Central memory CD8-positive, alpha-beta T cell (primary cell): Measurements from ENCODE around the gene ADRB1.

Source experiments
- ATAC-seq: fragments of 150-1000 bp; cut with Tn5 transposase; replicated peaks from 2 replicates; pipeline ENCODE4 v1.10.0; 2022; ENCODE audit warnings: mild to moderate bottlenecking, moderate FRiP score, moderate number of reproducible peaks; ENCODE audit not compliant: poor library complexity, severe bottlenecking; ENCODE audit errors: extremely low read depth
- DNase-seq, 2 donors: peaks; one replicate each; pipeline ENCODE4 v3.0.0; 2021; ENCODE audit warnings: low spot score in 2 of 2
- H3K27ac Mint-ChIP-seq: one replicate; pipeline ENCODE4 v1.8.0; 2022; ENCODE audit warnings: low read depth, mild to moderate bottlenecking, moderate library complexity, mixed read lengths
- H3K27me3 Mint-ChIP-seq: one replicate; pipeline ENCODE4 v1.8.0; 2022; ENCODE audit warnings: mixed read lengths
- H3K36me3 Mint-ChIP-seq: one replicate; pipeline ENCODE4 v1.8.0; 2022; ENCODE audit warnings: mild to moderate bottlenecking, moderate library complexity, mixed read lengths; ENCODE audit not compliant: insufficient read depth
- H3K4me1 Mint-ChIP-seq: one replicate; pipeline ENCODE4 v1.8.0; 2022; ENCODE audit warnings: mixed read lengths
- H3K4me3 Mint-ChIP-seq: one replicate; pipeline ENCODE4 v1.8.0; 2022; ENCODE audit warnings: mild to moderate bottlenecking, moderate library complexity, mixed read lengths
- H3K9me3 Mint-ChIP-seq: one replicate; pipeline ENCODE4 v1.8.0; 2022; ENCODE audit warnings: mixed read lengths

ADRB1 gene

GRCh38 chr10:114068054-114068707 is 24.5 kb downstream of the ADRB1 start:
- Mint-ChIP-seq H3K27ac (no peak overlapping the region), H3K9me3 (no peaks in the 10 kb centered on the region), H3K27me3 (peaks cover 8% of the 10 kb centered on the region), H3K4me3 (peak overlapping the region; percentile 23), H3K4me1 (peaks cover 5% of the 10 kb centered on the region), H3K36me3 (no peaks in the 10 kb centered on the region)
- ATAC-seq (no peak), DNase-seq (no peak)

GRCh38 chr10:114070710-114071109 is 27.0 kb downstream of the ADRB1 start:
- DNase-seq: no peak
- H3K4me3 Mint-ChIP-seq: no peak overlapping the region
- no peak for ATAC-seq
- H3K9me3 Mint-ChIP-seq: no peaks in the 10 kb centered on the region
- no peaks in the 10 kb centered on the region for H3K36me3 Mint-ChIP-seq
- no peaks in the 10 kb centered on the region for H3K27me3 Mint-ChIP-seq
- H3K4me1 Mint-ChIP-seq: peaks cover 13% of the 10 kb centered on the region
- no peak overlapping the region for H3K27ac Mint-ChIP-seq

- H3K4me1 Mint-ChIP-seq: peaks cover 13% of the 10 kb centered on the region
- DNase-seq (no peak), ATAC-seq (no peak)
- no peaks in the 10 kb centered on the region for H3K36me3 Mint-ChIP-seq
- H3K4me3 Mint-ChIP-seq: no peak overlapping the region
- no peaks in the 10 kb centered on the region for H3K9me3 Mint-ChIP-seq
- no peak overlapping the region for H3K27ac Mint-ChIP-seq
- no peaks in the 10 kb centered on the region for H3K27me3 Mint-ChIP-seq
Measured at GRCh38 chr10:114071178-114071577, 27.5 kb downstream of the ADRB1 start.

GRCh38 chr10:114073395-114074186 is 29.9 kb downstream of the ADRB1 start:
- DNase-seq (peak; percentile 15 to 22), ATAC-seq (peak; percentile 83)
- Mint-ChIP-seq H3K9me3 (no peaks in the 10 kb centered on the region), H3K27me3 (no peaks in the 10 kb centered on the region), H3K36me3 (no peaks in the 10 kb centered on the region), H3K4me1 (peaks cover 7% of the 10 kb centered on the region), H3K4me3 (no peak overlapping the region), H3K27ac (peak overlapping the region; percentile 36)

GRCh38 chr10:114075093-114075492 is 31.4 kb downstream of the ADRB1 start:
- peaks cover 7% of the 10 kb centered on the region for H3K4me1 Mint-ChIP-seq
- H3K27me3 Mint-ChIP-seq: no peaks in the 10 kb centered on the region
- DNase-seq (no peak), ATAC-seq (no peak)
- H3K27ac Mint-ChIP-seq: no peak overlapping the region
- H3K4me3 Mint-ChIP-seq: no peak overlapping the region
- no peaks in the 10 kb centered on the region for H3K36me3 Mint-ChIP-seq
- H3K9me3 Mint-ChIP-seq: no peaks in the 10 kb centered on the region

GRCh38 chr10:114077347-114077746 is 33.7 kb downstream of the ADRB1 start:
- Mint-ChIP-seq H3K27me3 (no peaks in the 10 kb centered on the region), H3K4me1 (peaks cover 7% of the 10 kb centered on the region), H3K27ac (no peak overlapping the region), H3K4me3 (no peak overlapping the region), H3K36me3 (no peaks in the 10 kb centered on the region), H3K9me3 (no peaks in the 10 kb centered on the region)
- DNase-seq: no peak
- ATAC-seq: no peak

- peaks cover 7% of the 10 kb centered on the region for H3K4me1 Mint-ChIP-seq
- no peaks in the 10 kb centered on the region for H3K36me3 Mint-ChIP-seq
- H3K27me3 Mint-ChIP-seq: no peaks in the 10 kb centered on the region
- H3K9me3 Mint-ChIP-seq: no peaks in the 10 kb centered on the region
- no peak overlapping the region for H3K4me3 Mint-ChIP-seq
- ATAC-seq: no peak
- no peak for DNase-seq
- no peak overlapping the region for H3K27ac Mint-ChIP-seq
Measured at GRCh38 chr10:114077815-114078219, 34.2 kb downstream of the ADRB1 start.

GRCh38 chr10:114078346-114078745 is 34.7 kb downstream of the ADRB1 start:
- no peaks in the 10 kb centered on the region for H3K27me3 Mint-ChIP-seq
- H3K27ac Mint-ChIP-seq: no peak overlapping the region
- H3K9me3 Mint-ChIP-seq: no peaks in the 10 kb centered on the region
- no peak overlapping the region for H3K4me3 Mint-ChIP-seq
- ATAC-seq (no peak), DNase-seq (no peak)
- peaks cover 6% of the 10 kb centered on the region for H3K4me1 Mint-ChIP-seq
- no peaks in the 10 kb centered on the region for H3K36me3 Mint-ChIP-seq

- DNase-seq (no peak), ATAC-seq (no peak)
- Mint-ChIP-seq H3K36me3 (no peaks in the 10 kb centered on the region), H3K27me3 (no peaks in the 10 kb centered on the region), H3K27ac (no peak overlapping the region), H3K4me3 (no peak overlapping the region), H3K4me1 (no peaks in the 10 kb centered on the region), H3K9me3 (no peaks in the 10 kb centered on the region)
Measured at GRCh38 chr10:114079421-114079820, 35.8 kb downstream of the ADRB1 start.

- Mint-ChIP-seq H3K9me3 (no peaks in the 10 kb centered on the region), H3K4me1 (no peaks in the 10 kb centered on the region), H3K27ac (no peak overlapping the region), H3K36me3 (no peaks in the 10 kb centered on the region), H3K4me3 (no peak overlapping the region), H3K27me3 (no peaks in the 10 kb centered on the region)
- no peak for ATAC-seq
- no peak for DNase-seq
Measured at GRCh38 chr10:114081911-114082583, 38.4 kb downstream of the ADRB1 start.

- no peak overlapping the region for H3K4me3 Mint-ChIP-seq
- no peaks in the 10 kb centered on the region for H3K36me3 Mint-ChIP-seq
- no peak for ATAC-seq
- no peaks in the 10 kb centered on the region for H3K4me1 Mint-ChIP-seq
- H3K9me3 Mint-ChIP-seq: no peaks in the 10 kb centered on the region
- DNase-seq: no peak
- no peaks in the 10 kb centered on the region for H3K27me3 Mint-ChIP-seq
- no peak overlapping the region for H3K27ac Mint-ChIP-seq
Measured at GRCh38 chr10:114083040-114083439, 39.4 kb downstream of the ADRB1 start.

- Mint-ChIP-seq H3K4me1 (no peaks in the 10 kb centered on the region), H3K4me3 (no peak overlapping the region), H3K36me3 (no peaks in the 10 kb centered on the region), H3K9me3 (no peaks in the 10 kb centered on the region), H3K27ac (no peak overlapping the region), H3K27me3 (no peaks in the 10 kb centered on the region)
- DNase-seq (no peak), ATAC-seq (no peak)
Measured at GRCh38 chr10:114084215-114084614, 40.5 kb downstream of the ADRB1 start.

GRCh38 chr10:114087255-114087654 is 43.6 kb downstream of the ADRB1 start:
- Mint-ChIP-seq H3K27me3 (no peaks in the 10 kb centered on the region), H3K27ac (no peak overlapping the region), H3K36me3 (no peaks in the 10 kb centered on the region), H3K4me1 (no peaks in the 10 kb centered on the region), H3K4me3 (no peak overlapping the region), H3K9me3 (no peaks in the 10 kb centered on the region)
- ATAC-seq (no peak), DNase-seq (no peak)
